ENCODE results near the gene NAP1L5.

NAP1L5 gene

DNA sequence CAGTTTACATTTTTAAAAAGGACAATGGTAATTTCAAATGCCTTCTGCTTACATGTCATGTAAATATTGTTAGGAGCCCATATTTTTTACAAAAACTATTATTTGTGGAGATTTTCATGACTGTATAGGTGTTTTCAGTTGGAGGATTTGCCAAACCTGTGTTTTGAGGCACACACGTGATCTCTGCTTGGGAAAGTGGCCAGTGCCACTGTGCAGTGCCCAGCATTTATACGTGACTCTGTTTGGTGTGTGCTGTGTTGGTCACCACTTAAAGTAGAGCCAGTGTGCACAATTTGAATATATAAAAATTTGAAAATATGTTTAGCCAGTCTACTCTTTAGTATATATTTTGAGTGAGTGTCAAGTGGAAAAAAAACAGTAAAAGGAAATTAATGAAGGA lies 26.8 kb upstream of the NAP1L5 start:
- no peak for DNase-seq (ENCODE audit: low read depth)
- TF ChIP-seq, protein P1, sequence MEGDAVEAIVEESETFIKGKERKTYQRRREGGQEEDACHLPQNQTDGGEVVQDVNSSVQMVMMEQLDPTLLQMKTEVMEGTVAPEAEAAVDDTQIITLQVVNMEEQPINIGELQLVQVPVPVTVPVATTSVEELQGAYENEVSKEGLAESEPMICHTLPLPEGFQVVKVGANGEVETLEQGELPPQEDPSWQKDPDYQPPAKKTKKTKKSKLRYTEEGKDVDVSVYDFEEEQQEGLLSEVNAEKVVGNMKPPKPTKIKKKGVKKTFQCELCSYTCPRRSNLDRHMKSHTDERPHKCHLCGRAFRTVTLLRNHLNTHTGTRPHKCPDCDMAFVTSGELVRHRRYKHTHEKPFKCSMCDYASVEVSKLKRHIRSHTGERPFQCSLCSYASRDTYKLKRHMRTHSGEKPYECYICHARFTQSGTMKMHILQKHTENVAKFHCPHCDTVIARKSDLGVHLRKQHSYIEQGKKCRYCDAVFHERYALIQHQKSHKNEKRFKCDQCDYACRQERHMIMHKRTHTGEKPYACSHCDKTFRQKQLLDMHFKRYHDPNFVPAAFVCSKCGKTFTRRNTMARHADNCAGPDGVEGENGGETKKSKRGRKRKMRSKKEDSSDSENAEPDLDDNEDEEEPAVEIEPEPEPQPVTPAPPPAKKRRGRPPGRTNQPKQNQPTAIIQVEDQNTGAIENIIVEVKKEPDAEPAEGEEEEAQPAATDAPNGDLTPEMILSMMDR (conservative IDR thresholded peaks at IDR 0.05; ENCODE audit: low read depth, low read length) = no peak
- no peak overlapping the region for H3K4me3 ChIP-seq (ENCODE audit: low read depth, low read length)

DNA sequence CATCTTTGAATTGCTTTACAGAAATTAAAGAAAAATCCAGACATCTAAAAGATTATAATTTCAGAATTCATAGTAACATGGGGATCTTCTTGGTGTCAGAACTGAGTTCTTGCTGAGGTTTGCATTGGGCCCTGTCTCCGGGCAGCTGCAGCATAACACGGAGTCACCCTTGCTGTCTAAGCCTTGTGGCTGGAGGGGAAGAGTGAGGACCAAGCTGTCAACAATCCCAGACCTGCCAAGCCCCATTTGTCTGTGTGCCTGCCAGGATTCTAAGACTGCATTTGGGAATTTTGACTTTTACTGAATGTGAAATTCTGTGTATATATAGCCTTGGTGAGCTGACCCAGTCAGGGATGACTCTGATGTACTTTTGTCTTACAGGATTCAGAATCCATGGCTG lies 25.2 kb upstream of the NAP1L5 start:
- no peak overlapping the region for H3K4me3 ChIP-seq (ENCODE audit: low read depth, low read length)
- no peak for DNase-seq (ENCODE audit: low read depth)
- TF ChIP-seq, protein P1 (conservative IDR thresholded peaks at IDR 0.05; ENCODE audit: low read depth, low read length) = no peak

DNA sequence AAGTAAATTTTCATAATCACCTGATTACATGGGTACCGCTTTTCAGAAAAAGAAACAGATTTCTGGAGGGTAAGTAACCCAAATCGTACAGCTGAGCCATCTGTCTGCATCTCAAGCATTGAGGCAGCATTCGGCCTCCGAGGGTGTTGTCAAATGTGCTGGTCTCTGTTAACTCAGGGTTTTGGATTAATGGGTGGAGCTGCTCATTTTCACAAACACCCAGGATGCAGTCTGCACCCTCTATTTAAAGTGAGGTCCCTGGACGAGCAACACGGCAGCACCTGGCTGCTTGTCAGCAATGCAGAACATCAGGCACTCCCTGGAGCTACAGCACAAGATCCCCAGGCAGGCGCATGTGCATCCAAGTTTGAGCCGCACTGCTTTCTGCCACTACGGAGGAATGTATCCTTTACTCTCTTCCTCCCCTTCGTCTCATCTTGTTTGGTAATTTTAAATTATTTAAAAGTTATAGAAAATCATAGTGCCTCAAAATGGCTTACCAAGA lies 24.7 kb upstream of the NAP1L5 start:
- no peak overlapping the region for H3K4me3 ChIP-seq (ENCODE audit: low read depth, low read length)
- DNase-seq (ENCODE audit: low read depth) = no peak
- TF ChIP-seq, protein P1 (conservative IDR thresholded peaks at IDR 0.05; ENCODE audit: low read depth, low read length) = no peak

DNA sequence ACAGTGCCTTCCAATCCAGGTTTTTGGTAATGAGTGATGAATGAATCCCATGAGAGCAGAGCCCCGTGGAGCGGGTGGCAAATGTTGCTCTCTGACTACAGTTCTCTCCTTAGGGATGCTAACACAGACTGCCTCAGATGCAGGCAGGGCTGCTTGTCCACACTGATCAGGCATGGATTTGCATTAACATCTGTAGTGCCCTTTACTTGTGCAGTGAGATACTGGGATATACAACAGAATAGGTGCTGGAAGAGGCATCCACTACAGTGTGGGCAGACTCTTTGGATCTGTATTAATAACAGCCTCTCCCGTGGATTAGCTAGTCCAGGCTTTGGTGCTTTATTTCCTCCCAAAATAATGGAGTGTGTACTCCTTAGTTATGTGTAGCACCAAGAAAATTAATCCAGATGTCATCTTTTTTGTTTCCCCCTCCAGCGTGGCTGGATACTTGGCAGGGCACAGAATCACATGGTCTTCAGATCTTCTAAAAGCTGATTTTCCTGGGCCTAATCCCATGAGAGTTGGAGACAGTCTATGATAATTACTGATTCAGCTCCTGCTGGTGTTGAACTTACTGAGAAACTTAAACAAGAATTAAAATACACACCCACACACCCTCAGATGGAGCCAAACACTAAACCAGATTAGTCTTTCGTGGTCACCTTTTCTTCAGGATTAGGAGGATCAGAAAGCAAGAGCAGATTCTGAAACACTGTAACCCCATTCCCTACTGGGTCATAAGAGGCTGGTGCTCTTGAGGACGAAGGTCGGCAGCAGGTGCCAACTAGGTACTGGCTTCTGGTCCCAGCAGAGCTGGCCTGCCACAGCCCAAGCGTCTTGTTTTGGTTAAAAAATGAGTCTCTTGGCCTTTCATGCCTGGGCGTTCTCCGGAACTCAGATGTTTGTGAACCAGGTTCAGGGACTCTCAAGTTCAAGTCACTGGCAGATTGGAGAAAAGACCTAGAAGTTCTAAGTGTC lies 23.1 kb upstream of the NAP1L5 start:
- TF ChIP-seq, protein P1 (conservative IDR thresholded peaks at IDR 0.05; ENCODE audit: low read depth, low read length) = no peak
- no peak for DNase-seq (ENCODE audit: low read depth)
- no peak overlapping the region for H3K4me3 ChIP-seq (ENCODE audit: low read depth, low read length)

DNA sequence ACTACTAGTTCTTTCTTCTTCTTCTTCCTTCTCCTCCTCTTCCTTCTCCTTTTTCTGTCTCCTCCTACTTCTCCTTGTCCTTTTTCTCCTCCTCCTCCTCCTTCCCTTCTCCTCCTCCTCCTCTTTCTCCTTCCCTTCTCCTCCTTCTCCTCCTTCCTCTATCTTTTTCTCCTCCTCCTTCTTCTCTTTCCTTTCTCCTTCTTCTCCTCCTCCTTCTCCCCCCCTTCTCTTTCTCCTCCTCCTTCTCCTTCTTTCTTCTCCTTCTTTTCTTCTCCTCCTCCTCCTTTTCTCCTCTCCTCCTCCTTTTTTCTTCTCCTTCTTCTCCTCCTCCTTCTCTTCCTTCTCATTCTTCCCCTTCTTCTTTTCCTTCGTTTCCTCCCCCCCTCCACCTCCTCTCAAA lies 21.8 kb upstream of the NAP1L5 start:
- no peak overlapping the region for H3K4me3 ChIP-seq (ENCODE audit: low read depth, low read length)
- no peak for DNase-seq (ENCODE audit: low read depth)
- TF ChIP-seq, protein P1 (conservative IDR thresholded peaks at IDR 0.05; ENCODE audit: low read depth, low read length) = no peak

DNA sequence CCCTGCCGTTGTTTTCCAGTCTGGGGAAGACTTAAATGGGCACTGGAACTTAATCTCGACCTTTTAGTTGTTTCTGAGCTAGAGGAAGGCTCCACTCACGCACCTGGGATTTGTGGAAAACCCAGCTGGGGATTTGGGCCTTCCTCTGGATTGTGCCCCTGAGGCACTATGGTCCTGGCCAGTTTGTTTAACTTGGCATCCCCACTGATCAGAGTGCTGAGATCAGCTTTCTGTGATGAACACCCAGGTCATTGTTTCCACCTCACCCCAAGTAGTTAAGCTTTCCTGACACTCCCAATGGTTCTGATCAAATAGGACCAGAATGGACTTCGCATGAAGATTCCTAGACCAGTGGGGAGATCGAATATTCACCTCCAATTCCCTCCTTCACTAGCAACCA lies 20.5 kb upstream of the NAP1L5 start:
- no peak for DNase-seq (ENCODE audit: low read depth)
- TF ChIP-seq, protein P1 (conservative IDR thresholded peaks at IDR 0.05; ENCODE audit: low read depth, low read length) = no peak
- no peak overlapping the region for H3K4me3 ChIP-seq (ENCODE audit: low read depth, low read length)
